Measurements from ENCODE around the gene SPN.

DNA sequence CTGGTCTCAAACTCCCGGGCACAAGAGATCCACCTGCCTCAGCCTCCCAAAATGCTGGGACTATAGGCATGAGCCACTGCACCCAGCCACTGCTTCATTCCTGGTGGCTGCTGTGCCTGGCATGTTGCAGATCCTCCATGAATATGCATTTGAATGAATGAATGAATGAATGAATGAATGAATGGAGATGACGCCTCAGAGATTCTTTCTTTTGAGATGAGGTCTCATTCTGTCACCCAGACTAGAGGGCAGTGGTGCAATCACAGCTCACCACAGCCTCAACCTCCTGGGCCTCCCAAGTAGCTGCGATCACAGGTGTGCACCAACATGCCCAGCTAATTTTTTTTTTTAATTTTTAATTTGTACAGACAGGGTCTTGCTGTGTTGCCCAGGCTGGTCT lies 5.2 kb downstream of the SPN start:
- TF ChIP-seq, protein P1, sequence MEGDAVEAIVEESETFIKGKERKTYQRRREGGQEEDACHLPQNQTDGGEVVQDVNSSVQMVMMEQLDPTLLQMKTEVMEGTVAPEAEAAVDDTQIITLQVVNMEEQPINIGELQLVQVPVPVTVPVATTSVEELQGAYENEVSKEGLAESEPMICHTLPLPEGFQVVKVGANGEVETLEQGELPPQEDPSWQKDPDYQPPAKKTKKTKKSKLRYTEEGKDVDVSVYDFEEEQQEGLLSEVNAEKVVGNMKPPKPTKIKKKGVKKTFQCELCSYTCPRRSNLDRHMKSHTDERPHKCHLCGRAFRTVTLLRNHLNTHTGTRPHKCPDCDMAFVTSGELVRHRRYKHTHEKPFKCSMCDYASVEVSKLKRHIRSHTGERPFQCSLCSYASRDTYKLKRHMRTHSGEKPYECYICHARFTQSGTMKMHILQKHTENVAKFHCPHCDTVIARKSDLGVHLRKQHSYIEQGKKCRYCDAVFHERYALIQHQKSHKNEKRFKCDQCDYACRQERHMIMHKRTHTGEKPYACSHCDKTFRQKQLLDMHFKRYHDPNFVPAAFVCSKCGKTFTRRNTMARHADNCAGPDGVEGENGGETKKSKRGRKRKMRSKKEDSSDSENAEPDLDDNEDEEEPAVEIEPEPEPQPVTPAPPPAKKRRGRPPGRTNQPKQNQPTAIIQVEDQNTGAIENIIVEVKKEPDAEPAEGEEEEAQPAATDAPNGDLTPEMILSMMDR (IDR thresholded peaks at IDR 0.05), result no peak
- no peak for TF ChIP-seq POLR2A (IDR thresholded peaks at IDR 0.05)
- no peak for TF ChIP-seq POLR2AphosphoS5 (IDR thresholded peaks at IDR 0.05)

All from suprapubic skin (tissue), 4 donors.